GM21360 (cell line): ENCODE measurements around the gene GARIN3.
"Not testable (repeated sequence)": the region's sequence is repeated elsewhere in the genome, so short reads cannot be mapped to it uniquely, and the experiment has no call there.

Experiments
- ATAC-seq: cut with Tn5 transposase; IDR thresholded peaks from one replicate; pipeline ENCODE4 v1.9.1; 2021; ENCODE audit warnings: mild to moderate bottlenecking, moderate library complexity; ENCODE audit not compliant: unreplicated experiment

The GARIN3 gene

DNA sequence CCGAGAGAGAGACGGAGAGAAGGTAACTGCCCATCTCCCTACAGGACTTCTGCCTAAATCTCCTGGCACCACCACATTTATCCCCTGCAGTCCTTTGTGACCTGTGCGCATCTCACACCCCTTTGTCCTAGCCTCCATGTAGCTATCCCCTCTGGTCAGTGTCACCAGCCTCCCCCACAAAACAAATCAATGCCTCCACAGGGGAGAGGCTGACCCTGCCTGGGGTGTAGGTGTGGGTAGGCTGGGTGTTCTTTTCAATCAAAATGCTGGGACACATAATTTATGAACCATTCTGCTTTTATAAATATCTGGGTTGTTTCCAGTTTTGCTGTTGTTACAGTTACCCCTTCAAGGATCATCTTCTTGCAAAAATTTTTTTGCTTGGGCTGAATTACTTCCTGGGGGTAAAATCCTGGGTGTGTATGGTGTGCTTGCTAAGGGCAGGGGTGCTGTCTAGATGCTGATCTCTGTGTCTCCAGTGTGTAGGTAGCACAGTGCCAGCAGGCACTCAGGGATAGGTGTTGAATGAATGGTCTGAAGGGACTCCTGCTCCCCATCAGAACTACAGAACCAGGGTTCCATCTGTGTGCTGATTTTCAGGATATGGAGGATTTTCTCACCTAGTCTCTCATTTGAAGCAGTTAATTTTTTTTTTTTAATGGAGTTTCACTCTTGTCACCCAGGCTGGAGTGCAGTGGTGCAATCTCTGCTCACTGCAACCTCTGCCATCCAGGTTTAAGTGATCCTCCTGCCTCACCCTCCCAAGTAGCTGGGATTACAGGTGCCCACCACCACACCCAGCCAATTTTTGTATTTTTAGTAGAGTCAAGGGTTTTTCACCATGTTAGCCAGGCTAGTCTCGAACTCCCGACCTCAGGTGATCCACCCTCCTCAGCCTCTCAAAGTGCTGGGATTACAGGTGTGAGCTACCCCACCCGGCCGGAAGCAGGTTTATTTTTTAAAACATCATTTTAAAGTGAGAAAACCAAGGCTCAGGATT is at the start of gene GARIN3:
Gene GARIN3 (minus strand): TSS at position 51 of the 1,000 bp plus-strand sequence. CDS start 96 bp downstream, outside the sequence.
- no peak for ATAC-seq

DNA sequence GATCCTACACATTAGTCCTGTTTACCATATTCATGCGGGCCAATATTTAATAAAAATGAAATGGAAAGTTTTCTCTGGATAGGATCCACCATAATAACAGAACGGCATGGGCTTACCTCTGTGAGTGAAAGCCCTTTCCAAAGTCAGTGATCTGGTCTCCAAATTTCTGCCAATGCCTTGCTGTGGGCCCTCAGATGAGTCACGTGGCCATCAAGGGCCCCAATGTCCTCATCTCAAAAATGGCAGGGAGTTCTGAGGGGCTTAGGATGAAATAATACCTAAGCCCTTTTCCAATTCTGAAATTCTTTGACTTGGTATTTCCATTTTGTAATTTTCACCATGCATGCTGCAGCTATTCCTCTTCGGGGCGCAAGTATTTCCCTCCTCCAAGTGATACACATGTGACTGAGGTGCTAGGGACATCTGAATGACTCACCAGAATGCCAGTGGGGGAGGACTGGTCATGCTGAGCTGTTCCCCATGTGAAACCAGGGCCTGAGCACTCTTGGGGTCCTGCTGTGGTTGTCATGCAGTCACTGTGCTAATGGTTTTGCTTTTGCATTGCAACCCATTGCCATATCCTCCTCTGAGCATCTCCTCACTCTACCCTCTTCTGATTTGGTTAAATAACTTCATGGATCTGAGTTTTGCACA is 49.6 kb upstream of the GARIN3 start:
- ATAC-seq: no peak

- peak; percentile 34 for ATAC-seq
Measured at GRCh38 chr5:157214861-157215513, 48.9 kb upstream of the GARIN3 start.

DNA sequence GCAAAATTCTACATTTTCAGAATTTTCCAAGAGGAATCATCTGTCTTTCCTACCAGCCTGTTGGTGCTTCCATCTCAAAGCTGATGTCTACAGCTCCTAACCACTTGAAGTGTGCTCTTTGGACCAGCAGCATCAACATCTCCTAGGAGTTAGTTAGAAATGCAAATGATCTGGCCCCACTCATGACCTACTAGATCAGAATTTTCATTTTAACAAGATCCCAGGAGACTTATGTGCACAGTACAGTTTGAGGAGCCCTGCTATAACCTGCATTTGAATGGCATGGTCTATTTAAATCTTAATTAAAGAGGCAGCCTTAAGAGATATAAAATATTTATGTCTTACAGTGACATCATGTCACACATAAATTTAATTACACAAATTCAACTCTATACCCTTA is 48.4 kb upstream of the GARIN3 start:
- ATAC-seq: no peak

- ATAC-seq: no peak
Measured at GRCh38 chr5:157213527-157214243, 47.6 kb upstream of the GARIN3 start.

DNA sequence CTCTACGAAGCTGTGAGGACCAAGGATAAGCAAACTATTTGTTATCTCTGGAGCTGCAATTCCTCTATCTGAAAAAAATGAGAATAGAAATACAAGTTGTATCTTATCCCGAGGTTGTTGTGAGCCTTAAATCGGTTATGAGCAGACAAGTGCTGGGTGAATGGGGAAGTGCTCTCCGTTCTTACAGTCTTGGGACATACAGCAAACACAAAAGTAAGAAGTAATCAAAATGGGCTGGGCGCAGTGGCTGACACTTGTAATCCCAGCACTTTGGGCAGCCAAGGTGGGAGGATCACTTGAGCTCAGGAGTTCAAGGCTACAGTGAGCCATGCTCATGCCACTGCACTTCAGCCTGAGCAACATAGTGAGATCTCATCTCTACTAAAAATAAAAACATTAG is 46.2 kb upstream of the GARIN3 start:
- no peak for ATAC-seq

DNA sequence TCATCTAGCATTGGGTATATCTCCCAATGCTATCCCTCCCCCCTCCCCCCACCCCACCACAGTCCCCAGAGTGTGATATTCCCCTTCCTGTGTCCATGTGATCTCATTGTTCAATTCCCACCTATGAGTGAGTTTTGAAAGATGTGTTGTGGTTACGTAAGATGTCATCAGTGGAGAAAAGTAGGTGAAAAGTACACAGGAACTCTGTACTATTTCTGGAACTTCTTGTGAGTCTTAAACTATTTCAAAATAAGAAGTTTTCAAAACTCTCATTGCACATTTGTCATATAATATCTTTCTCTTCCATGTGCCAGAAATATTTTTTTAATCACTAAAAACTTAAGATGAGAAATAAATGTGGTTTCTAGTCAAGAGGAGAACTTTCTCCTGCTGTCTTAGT is 44.6 kb upstream of the GARIN3 start:
- not testable (repeated sequence) for ATAC-seq

DNA sequence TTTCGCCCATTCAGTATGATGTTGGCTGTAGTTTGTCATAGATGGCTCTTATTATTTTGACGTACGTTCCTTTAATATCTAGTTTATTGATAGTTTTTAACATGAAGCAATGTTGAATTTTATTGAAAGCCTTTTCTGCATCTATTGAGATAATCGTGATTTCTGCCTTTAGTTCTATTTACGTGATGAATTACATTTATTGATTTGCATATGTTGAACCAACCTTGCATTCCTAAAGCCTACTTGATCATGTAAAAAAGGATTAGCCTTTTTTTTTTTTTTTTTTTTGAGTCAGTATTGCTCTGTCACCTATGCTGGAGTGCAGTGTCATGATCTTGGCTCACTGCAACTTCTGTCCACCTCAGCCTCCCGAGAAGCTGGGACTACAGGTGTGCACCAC is 39.6 kb upstream of the GARIN3 start:
- no peak for ATAC-seq

DNA sequence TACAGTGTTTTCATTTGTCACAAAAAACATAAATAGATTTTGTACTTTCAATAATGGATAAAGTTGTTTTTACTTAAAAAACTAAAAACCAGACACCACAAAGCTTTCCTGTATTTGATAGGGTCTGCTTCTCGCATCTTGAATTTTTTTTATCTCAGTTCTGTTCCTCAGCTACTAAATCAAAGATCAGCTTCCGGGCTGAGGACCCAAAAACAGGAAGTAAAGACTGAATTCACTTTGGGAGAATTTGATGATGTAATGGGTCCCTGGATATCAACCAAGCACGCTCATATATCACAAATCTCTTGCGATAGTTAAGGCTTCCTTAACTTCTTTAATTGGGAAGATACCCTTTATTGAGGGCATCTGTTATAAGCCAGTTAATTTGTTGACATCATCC is 38.7 kb upstream of the GARIN3 start:
- ATAC-seq: no peak

DNA sequence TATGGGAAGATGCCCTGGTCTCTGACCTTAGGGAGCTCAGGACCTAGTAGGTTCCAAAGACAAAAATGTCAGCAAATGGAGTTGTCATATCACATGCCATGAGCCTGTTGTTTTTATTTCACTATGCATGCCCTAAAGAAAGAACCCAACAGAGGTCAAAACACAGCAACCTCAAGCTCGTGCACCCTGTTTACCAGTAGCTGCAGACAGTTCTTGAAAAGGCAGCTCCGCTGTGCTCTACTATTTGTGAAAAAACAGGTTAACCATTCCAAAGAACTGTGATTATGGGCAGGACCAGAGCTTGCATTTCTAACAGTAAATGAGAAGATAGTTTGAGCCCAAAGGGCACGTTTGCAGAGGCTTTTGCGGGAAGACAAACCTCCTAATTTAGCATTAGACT is 37.4 kb upstream of the GARIN3 start:
- no peak for ATAC-seq

DNA sequence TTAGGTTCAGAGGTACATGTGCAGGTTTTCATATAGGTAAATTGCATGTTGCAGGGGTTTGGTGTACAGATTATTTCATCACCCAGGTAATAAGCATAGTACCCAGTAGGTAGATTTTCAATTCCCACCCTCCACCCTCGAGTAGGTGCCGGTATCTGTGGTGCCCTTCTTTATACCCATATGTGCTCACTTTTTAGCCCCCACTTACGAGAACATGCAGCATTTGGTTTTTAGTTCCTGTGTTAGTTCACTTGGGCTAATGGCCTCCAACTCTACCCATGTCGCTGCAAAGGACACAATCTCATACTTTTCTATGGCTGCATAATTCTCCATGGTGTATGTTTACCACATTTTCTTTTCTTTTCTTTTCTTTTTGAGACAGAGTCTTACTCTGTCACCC is 35.8 kb upstream of the GARIN3 start:
- no peak for ATAC-seq

DNA sequence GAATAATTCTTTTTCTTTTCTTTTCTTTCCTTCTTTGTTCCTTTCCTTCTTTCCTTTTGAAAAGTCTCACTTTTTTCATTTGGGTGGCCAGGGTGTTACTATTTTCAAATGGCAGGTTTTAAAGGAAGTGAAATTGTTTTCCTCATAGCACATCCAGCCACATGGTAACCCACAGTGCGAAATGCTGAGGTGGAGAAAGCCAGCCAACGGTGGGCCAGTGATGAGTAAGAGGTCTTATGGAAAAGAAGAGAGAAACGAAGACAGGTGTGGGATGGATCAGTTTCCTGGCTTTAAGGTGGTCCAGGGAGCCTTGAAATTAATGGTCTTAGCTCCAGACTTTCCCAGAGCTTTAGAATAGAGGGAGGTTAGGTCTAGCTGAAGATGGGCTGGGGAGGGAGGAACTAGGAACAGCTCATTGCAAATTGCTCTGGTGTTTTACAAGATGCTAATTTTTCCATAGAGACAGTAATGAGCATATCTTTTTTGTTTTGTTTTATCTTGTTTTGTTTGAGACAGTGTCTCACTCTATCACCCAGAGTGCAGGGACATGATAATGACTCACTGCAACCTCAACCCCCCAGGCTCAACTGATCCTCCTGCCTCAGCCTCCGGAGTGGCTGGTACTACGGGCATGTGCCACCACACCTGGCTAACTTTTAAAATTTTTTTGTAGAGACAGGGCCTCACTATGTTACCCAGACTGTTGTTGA is 32.4 kb upstream of the GARIN3 start:
- no peak for ATAC-seq

DNA sequence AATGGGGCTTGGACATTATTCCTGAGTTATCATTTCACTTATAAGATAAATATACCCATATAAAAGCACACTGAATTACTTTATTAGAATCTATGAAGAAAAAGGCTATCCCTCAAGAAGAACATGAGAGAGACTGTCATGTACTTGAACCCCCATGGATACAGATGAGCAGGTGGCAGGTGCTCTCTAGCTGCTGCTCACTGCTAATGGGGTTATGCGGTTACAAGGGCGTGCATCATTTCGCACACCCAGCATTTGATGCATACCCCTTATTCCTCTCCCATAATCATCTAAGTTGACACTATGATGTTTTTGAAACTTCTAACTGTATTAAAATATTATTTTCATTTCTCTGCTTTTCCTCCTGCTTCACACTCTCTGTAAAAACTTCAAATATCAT is 31.0 kb upstream of the GARIN3 start:
- no peak for ATAC-seq

- no peak for ATAC-seq
Measured at GRCh38 chr5:157196045-157196444, 30.0 kb upstream of the GARIN3 start.

DNA sequence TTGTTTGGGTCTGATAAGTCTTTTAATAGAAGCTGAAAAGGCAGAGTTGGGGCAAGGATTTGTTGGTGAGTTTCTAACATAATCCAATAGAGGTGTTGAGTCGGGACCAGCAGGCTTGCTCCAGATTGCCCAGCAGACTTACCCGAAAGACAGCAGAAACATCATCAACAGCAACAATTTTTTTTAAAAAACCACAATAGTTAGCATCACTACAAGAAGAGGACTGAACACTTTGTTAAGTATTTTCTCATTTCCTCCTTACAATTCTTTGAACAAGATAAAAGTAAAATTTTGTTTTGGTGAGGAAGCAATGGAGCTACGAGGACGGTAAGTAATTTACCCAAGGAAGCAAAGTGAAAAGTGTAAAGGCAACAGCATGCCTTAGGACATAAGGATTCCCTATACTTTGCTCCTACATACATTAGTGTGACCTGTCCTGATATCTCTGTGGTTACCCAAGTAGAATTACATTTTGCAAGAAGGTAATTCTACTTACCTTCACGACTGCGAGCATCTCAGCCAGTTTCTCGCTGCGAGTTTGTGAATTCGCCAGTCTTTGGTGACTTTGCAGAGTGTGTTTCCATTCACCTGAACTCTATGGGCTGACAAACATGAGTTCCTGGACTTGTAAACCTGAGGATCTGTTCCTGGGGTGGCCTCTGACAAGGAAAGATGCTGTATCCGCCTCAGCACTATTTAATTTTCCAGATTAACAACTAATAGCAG is 27.8 kb upstream of the GARIN3 start:
- ATAC-seq: no peak

DNA sequence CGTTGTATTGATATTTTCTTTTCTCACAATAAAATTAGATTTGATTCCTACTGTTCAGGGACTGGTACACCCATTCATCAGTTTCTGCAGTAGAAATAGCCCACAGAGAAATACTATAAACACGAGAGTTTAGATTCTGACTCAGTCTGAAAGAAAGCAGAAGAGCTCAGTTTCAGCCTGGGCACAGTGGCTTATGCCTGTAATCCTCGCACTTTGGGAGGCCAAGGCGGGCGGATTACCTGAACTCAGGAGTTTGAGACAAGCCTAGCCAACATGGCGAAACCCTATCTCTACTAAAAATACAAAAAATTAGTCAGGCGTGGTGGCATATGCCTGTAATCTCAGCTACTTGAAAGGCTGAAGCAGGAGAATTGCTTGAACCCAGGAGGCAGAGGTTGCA is 23.2 kb upstream of the GARIN3 start:
- ATAC-seq: peak; percentile 76

DNA sequence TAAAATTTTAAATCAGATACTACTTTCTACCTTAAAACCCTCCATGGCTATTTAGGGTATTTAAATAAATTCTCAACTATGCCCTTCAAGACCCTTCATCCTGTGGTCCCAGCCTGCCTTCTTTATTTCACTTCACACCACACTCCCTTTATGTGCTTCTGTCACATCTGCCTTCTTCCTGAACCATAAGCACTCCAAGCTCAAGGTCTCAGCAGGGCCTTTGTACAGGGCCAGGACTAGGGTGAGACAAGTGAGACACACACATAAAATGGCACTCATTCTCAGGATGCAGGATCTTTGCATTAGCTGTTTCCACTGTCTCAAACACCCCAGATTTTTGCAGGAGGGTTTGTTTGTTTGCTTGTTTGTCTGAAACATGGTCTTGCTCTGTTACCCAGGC is 22.2 kb upstream of the GARIN3 start:
- ATAC-seq: no peak

GRCh38 chr5:157187046-157187754 is 21.1 kb upstream of the GARIN3 start:
- no peak for ATAC-seq
